Epithelial cell of proximal tubule (primary cell): ENCODE measurements around the gene B3GALT2. TPM values are rescaled to one million over a fixed set of nuclear protein-coding genes. Genes with fewer than 3 reads are reported as not detected.

Source experiments
- DNase-seq: peaks from one replicate; pipeline ENCODE4 v3.0.0-alpha.2; 2011; ENCODE audit warnings: low read depth
- H3K4me3 ChIP-seq: 2 replicates; pipeline ENCODE4 v1.5.1; 2011; ENCODE audit warnings: low read depth, mild to moderate bottlenecking, low read length
- total RNA-seq: library from RNA; depleted of rRNA; stranded (reverse); fragments of >200 nt; gene quantifications from 2 replicates; pipeline ENCODE4 v1.2.3, GENCODE V29; 2015
- TF ChIP-seq, protein P1 (sequence below): conservative IDR thresholded peaks from 2 replicates; pipeline ENCODE4 v1.5.1; 2012; ENCODE audit warnings: low read depth, mild to moderate bottlenecking, low read length

Gene B3GALT2
- total RNA-seq, 1 donor from 2014 or later, result not detected

GRCh38 chr1:193216920-193217319 is 30.5 kb upstream of the B3GALT2 start:
- TF ChIP-seq, protein P1, sequence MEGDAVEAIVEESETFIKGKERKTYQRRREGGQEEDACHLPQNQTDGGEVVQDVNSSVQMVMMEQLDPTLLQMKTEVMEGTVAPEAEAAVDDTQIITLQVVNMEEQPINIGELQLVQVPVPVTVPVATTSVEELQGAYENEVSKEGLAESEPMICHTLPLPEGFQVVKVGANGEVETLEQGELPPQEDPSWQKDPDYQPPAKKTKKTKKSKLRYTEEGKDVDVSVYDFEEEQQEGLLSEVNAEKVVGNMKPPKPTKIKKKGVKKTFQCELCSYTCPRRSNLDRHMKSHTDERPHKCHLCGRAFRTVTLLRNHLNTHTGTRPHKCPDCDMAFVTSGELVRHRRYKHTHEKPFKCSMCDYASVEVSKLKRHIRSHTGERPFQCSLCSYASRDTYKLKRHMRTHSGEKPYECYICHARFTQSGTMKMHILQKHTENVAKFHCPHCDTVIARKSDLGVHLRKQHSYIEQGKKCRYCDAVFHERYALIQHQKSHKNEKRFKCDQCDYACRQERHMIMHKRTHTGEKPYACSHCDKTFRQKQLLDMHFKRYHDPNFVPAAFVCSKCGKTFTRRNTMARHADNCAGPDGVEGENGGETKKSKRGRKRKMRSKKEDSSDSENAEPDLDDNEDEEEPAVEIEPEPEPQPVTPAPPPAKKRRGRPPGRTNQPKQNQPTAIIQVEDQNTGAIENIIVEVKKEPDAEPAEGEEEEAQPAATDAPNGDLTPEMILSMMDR, result no peak

DNA sequence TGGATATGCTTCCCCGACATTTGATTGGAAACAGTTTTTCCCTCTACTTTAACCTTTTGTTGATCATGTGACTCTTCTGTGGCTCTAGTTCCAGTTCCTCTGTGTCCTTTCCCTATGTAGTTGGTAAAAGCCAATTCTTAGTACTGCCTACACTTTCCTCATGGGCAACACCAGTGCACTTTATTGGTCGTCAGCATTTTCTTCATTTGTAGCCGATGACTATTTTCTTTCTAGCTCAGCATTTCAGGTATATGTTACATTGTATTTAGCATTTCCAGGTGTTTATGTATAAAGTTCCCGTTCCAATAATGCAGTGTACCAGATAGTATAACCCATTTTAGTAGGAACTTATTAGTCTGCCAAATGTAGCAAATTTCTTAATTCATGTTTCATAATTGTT is 27.6 kb upstream of the B3GALT2 start:
- TF ChIP-seq, protein P1, result no peak
- DNase-seq, result no peak
- H3K4me3 ChIP-seq, result no peak overlapping the region

More at GRCh38 chr1:193216920-193217319, 30.5 kb upstream of the B3GALT2 start:
- DNase-seq, result no peak
- H3K4me3 ChIP-seq, result no peak overlapping the region

- no peak overlapping the region for H3K4me3 ChIP-seq
- TF ChIP-seq, protein P1, result no peak
- DNase-seq, result no peak
Measured at GRCh38 chr1:193212637-193213036, 26.2 kb upstream of the B3GALT2 start.

GRCh38 chr1:193211539-193211938 is 25.1 kb upstream of the B3GALT2 start:
- DNase-seq, result no peak
- TF ChIP-seq, protein P1, result no peak
- H3K4me3 ChIP-seq, result no peak overlapping the region

DNA sequence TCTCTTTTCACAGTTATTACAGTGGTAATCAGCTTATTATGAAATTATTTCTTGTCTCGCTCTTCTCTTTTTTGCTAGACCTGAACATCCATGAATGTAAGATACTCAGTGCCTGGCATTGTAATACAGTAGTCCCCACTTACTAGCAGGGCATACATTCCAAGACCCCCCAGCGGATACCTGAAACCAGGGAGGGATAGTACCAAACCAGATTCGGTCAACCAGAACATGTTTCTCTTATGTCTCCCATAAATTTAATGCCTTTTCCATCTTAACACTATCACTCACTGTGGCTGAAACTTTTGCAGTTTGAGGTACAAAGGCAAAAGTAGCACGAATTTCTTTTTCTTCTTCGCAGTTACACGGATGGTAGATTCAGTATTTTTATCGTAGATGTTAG is 24.6 kb upstream of the B3GALT2 start:
- TF ChIP-seq, protein P1, result no peak
- no peak overlapping the region for H3K4me3 ChIP-seq
- no peak for DNase-seq

GRCh38 chr1:193201021-193201420 is 14.6 kb upstream of the B3GALT2 start:
- DNase-seq, result no peak
- no peak overlapping the region for H3K4me3 ChIP-seq
- TF ChIP-seq, protein P1, result no peak

DNA sequence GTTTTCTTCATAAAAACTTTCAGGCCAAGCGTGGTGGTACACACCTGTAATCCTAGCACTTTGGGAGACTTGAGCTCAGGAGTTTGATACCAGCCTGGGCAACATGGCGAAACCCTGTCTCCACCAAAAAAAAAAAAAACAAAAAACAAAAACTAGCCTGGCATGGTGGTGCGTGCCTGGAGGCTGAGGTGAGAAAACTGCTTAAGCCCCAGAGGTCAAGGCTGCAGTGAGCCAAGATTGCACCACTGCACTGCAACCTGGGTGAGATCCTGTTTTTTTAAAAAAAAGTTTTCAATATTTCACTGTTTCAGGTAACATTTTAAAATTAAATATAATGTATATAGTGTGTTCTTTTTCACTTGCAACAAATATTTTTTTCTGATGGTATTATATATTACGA is 13.5 kb upstream of the B3GALT2 start:
- no peak overlapping the region for H3K4me3 ChIP-seq
- TF ChIP-seq, protein P1, result no peak
- DNase-seq, result no peak
